Keratinocyte (primary cell): ENCODE results near the gene ARHGEF37.

Source experiments
- CTCF ChIP-seq, 3 experiments: IDR thresholded peaks in 1 of 3; conservative IDR thresholded peaks in 1 of 3; optimal IDR thresholded peaks in 1 of 3; 2 replicates in 2 of 3; 3 replicates in 1 of 3; pipeline versions ENCODE3 to v1.5.1; 2011; ENCODE audit warnings: low read length in 3 of 3, mild to moderate bottlenecking in 3 of 3, moderate library complexity in 2 of 3, control low read depth in 1 of 3, inconsistent platforms in 1 of 3; ENCODE audit not compliant: insufficient read depth in 2 of 3; ENCODE audit errors: extremely low read depth in 1 of 3
- EZH2 ChIP-seq: IDR thresholded peaks from one replicate; pipeline ENCODE4 v1.6.1; 2012; ENCODE audit warnings: inconsistent platforms, mild to moderate bottlenecking, low read length, moderate library complexity

GRCh38 chr5:149544028-149544420 lies 37.3 kb upstream of the ARHGEF37 start:
- TF ChIP-seq CTCF (optimal IDR thresholded peaks at IDR 0.05 in 1 of 3, IDR thresholded peaks at IDR 0.05 in 1 of 3, conservative IDR thresholded peaks at IDR 0.05 in 1 of 3; ENCODE audit: extremely low read depth in 1 of 3, insufficient read depth in 2 of 3, low read length in 3 of 3), result no peak
- TF ChIP-seq EZH2, result no peak
